Brain microvascular endothelial cell (primary cell): Measurements from ENCODE around the gene FCHO1.
"Not testable (repeated sequence)": the region's sequence is repeated elsewhere in the genome, so short reads cannot be mapped to it uniquely, and the experiment has no call there.

ENCODE experiments used
- DNase-seq: peaks from one replicate; pipeline ENCODE4 v3.0.0-alpha.2; 2020
- H3K27ac ChIP-seq: fragments of 250-450 bp; sonication (Bioruptor Pico); 2 replicates; pipeline ENCODE4 v1.5.1; 2020; ENCODE audit warnings: mild to moderate bottlenecking, moderate library complexity
- H3K27me3 ChIP-seq: fragments of 250-450 bp; sonication (Bioruptor Pico); replicated peaks from 2 replicates; pipeline ENCODE4 v1.5.1; 2020; ENCODE audit warnings: mild to moderate bottlenecking
- H3K36me3 ChIP-seq: fragments of 250-450 bp; sonication (Bioruptor Pico); replicated peaks from 2 replicates; pipeline ENCODE4 v1.5.1; 2020; ENCODE audit warnings: mild to moderate bottlenecking
- H3K4me3 ChIP-seq: 2 replicates; pipeline ENCODE4 v1.5.1; 2011; ENCODE audit warnings: low read depth, mild to moderate bottlenecking, control low read depth, low read length, moderate library complexity
- CTCF ChIP-seq: IDR thresholded peaks from 2 replicates; pipeline ENCODE4 v1.5.1; 2011; ENCODE audit warnings: low read depth, mild to moderate bottlenecking, moderate library complexity, low read length, control low read depth, inconsistent platforms; ENCODE audit errors: missing control alignments
- in situ Hi-C: cut with HindIII; loops from 2 replicates; pipeline ENCODE4 v1.10.0; 2017; ENCODE audit warnings: low sequenced_read_pairs, low pct_ligation_motif_present

Gene FCHO1

DNA sequence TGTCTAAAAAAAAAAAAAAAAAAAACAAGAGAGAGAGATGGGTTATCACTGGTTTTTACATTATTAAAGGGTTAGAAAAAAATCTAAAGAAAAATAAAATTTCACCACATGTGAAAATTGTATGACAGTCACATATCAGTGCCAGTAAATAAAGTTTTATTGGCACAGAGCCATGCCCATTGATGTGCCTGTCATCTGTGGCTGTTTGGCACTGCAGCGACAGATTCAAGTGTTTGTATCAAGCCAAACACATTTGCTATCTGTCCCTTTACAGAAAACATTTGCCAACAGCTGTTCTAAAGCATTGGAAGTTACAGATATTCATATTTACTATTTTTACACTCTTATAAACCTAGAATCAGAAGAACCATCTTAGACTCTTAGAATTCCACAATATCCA lies 16.3 kb downstream of the FCHO1 start:
- no peak for DNase-seq
- no peak overlapping the region for H3K4me3 ChIP-seq
- TF ChIP-seq CTCF, result no peak
- H3K27ac ChIP-seq, result no peak overlapping the region
- H3K36me3 ChIP-seq, result no peaks in the 10 kb centered on the region
- in situ Hi-C loops, result no loop called here
- no peaks in the 10 kb centered on the region for H3K27me3 ChIP-seq

DNA sequence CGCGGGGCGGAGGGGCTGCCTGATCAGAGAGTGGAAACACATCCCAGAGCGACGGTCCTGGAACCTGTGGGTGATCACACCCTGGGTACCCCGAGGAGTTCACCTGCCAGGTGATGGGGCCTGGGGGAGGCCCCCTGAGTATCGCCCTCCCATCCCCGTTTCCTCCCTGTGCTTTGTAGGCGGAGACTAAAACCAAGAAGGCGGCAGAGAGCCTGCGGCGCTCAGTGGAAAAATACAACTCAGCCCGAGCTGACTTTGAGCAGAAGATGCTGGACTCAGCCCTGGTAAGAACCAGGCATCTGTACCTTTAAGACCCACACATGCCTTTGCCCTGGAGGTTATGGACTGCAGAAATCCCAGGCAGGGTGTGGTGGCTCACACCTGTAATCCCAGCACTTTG lies 19.3 kb downstream of the FCHO1 start:
- TF ChIP-seq CTCF, result no peak
- Histone ChIP-seq H3K36me3 (no peaks in the 10 kb centered on the region), H3K4me3 (no peak overlapping the region), H3K27me3 (no peaks in the 10 kb centered on the region), H3K27ac (no peak overlapping the region)
- in situ Hi-C loops, result no loop called here
- DNase-seq, result no peak

- in situ Hi-C loops, result no loop called here
- DNase-seq, result no peak
- Histone ChIP-seq H3K27ac (no peak overlapping the region), H3K4me3 (no peak overlapping the region), H3K36me3 (no peaks in the 10 kb centered on the region), H3K27me3 (no peaks in the 10 kb centered on the region)
- no peak for TF ChIP-seq CTCF
Measured at GRCh38 chr19:17772172-17772571, 20.9 kb downstream of the FCHO1 start.

GRCh38 chr19:17775245-17775927 lies 24.1 kb downstream of the FCHO1 start:
- H3K27ac ChIP-seq, result no peak overlapping the region
- H3K27me3 ChIP-seq, result no peaks in the 10 kb centered on the region

GRCh38 chr19:17775991-17776803 lies 24.9 kb downstream of the FCHO1 start:
- in situ Hi-C loops, result no loop called here
- no peak for TF ChIP-seq CTCF
- no peak overlapping the region for H3K27ac ChIP-seq
- H3K4me3 ChIP-seq, result no peak overlapping the region
- DNase-seq, result no peak
- H3K27me3 ChIP-seq, result no peaks in the 10 kb centered on the region
- H3K36me3 ChIP-seq, result no peaks in the 10 kb centered on the region

More at GRCh38 chr19:17775245-17775927, 24.1 kb downstream of the FCHO1 start:
- no peak overlapping the region for H3K4me3 ChIP-seq
- peak; percentile 81 for TF ChIP-seq CTCF
- DNase-seq, result peak; percentile 46
- in situ Hi-C loops, result no loop called here
- H3K36me3 ChIP-seq, result no peaks in the 10 kb centered on the region

- H3K27ac ChIP-seq, H3K4me3 ChIP-seq, DNase-seq, H3K27me3 ChIP-seq, H3K36me3 ChIP-seq, in situ Hi-C loops: not testable (repeated sequence)
Measured at GRCh38 chr19:17777840-17778239, 26.6 kb downstream of the FCHO1 start.
